ENCODE data around the gene RAPGEF4. TPM values are rescaled to one million over a fixed set of nuclear protein-coding genes. Genes with fewer than 3 reads are reported as not detected.

The RAPGEF4 gene
- polyA plus RNA-seq, 1 donor, result 9.4 TPM

DNA sequence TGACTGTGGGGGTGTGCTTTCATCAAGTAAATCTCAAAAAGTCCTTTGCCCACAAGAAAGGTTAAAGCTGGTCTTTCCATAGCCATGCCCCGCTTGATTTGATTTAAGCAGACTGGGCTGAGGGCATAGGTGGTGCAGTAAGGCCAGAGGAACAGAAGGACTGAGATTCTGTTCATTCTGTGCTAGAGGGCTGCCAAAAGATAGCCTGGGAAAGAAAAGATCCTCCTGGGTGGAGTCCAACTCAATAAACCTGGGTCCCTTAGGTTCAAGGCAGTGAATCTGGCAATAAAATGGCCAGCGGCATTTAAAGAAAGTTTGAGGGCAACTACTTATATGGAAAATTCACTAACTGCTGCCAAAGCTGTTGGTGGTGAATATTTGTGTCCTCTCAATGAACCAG is 280.8 kb downstream of the RAPGEF4 start:
- Histone ChIP-seq H3K4me3 (ENCODE audit: low read length) (no peak overlapping the region), H3K27ac (ENCODE audit: low read length) (no peak overlapping the region), H3K4me1 (ENCODE audit: control insufficient read depth, insufficient read depth, low read length) (no peaks in the 10 kb centered on the region), H3K36me3 (ENCODE audit: control insufficient read depth, insufficient read depth, low read length) (no peaks in the 10 kb centered on the region), H3K9me3 (ENCODE audit: control insufficient read depth, low read depth, low read length) (no peaks in the 10 kb centered on the region), H3K27me3 (ENCODE audit: control insufficient read depth, insufficient read depth, low read length) (no peaks in the 10 kb centered on the region)
- no CpG with 5 or more reads among the region's 2 CpGs for WGBS (ENCODE audit: insufficient coverage, low lambda C conversion rate)
- no peak for DNase-seq

DNA sequence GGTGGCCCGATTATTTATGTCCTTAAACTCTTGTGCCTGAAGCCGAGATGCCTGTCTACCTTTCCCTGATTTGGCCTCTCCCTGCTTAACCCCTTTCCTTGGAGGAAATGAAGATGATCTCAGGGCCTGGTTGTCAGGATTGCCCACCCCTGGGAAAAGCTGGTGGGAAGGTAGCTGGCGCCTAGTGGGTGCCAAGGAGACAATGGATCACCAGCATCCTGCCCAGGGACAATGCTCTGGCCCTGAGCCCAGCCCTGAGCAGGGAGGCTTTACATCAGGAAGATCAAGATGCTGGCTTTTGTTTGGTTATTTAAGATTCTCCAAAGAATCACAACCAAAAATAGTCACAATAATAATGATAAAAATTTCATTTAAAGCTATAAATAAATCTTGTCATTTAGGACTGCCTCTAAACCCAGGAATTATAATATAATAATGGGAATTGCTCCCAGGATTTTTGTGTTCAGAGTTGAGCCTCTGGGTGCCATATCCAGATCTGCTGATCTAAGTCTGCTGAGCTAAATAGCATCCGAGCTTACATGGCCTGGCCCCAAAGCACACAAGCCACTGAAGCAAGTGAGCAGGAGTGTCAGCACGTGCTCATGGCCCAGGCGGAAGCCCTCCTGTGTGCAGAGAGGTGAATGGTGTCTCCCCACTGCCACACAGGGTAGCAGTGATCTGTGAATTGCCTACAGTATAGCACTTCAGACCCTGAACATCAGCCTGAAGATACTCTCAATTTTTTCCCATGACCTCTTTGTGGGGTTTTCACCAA is 282.2 kb downstream of the RAPGEF4 start:
- no peak for DNase-seq
- Histone ChIP-seq H3K27me3 (ENCODE audit: control insufficient read depth, insufficient read depth, low read length) (no peaks in the 10 kb centered on the region), H3K27ac (ENCODE audit: low read length) (no peak overlapping the region), H3K4me3 (ENCODE audit: low read length) (no peak overlapping the region), H3K9me3 (ENCODE audit: control insufficient read depth, low read depth, low read length) (no peaks in the 10 kb centered on the region), H3K4me1 (ENCODE audit: control insufficient read depth, insufficient read depth, low read length) (no peaks in the 10 kb centered on the region), H3K36me3 (ENCODE audit: control insufficient read depth, insufficient read depth, low read length) (no peaks in the 10 kb centered on the region)
- WGBS (ENCODE audit: insufficient coverage, low lambda C conversion rate), result no CpG with 5 or more reads among the region's 6 CpGs

DNA sequence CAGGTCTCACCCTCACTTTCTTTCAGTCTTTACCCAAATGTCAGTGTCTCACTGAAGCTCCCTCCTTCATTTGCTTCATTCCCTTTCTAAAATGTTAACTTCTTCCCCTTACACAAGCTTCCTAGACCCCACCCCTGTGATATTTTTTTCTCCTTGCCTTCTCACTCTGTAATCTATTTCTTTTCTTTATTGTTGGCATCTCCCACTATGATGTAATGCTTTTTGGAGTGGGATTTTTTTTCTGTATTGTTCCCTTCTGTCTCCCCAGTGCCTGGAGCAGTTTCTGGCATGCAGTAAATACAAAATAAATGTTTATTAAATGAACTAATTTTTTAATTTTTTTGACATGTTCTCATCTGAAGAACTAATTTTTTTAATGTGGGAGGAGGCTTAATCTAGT is 284.1 kb downstream of the RAPGEF4 start:
- Histone ChIP-seq H3K4me3 (ENCODE audit: low read length) (no peak overlapping the region), H3K27ac (ENCODE audit: low read length) (no peak overlapping the region), H3K36me3 (ENCODE audit: control insufficient read depth, insufficient read depth, low read length) (no peaks in the 10 kb centered on the region), H3K9me3 (ENCODE audit: control insufficient read depth, low read depth, low read length) (no peaks in the 10 kb centered on the region), H3K27me3 (ENCODE audit: control insufficient read depth, insufficient read depth, low read length) (no peaks in the 10 kb centered on the region), H3K4me1 (ENCODE audit: control insufficient read depth, insufficient read depth, low read length) (no peaks in the 10 kb centered on the region)
- no peak for DNase-seq

DNA sequence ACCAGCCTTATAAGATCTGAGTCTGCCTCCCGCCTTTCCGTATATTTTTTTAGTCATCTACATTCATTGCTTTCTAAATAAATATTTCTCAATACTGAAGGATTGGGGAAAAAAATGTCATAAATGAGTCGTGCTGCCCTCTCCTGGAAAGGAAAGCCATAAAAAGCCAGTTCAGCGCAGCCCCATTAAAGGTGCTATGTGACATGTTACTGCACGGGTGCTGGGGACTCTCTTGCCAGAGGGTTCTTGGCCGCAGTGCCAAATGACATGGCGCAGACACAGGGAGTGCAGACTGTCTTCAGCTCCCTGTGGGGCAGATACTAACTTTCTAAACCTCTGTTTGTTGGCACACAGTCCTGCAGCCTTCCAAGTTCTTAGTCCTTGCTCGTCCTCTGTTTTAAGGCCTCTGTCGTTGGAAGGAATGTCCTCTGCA is 286.3 kb downstream of the RAPGEF4 start:
- Histone ChIP-seq H3K27ac (ENCODE audit: low read length) (no peak overlapping the region), H3K9me3 (ENCODE audit: control insufficient read depth, low read depth, low read length) (no peaks in the 10 kb centered on the region), H3K36me3 (ENCODE audit: control insufficient read depth, insufficient read depth, low read length) (no peaks in the 10 kb centered on the region), H3K4me1 (ENCODE audit: control insufficient read depth, insufficient read depth, low read length) (no peaks in the 10 kb centered on the region), H3K4me3 (ENCODE audit: low read length) (no peak overlapping the region), H3K27me3 (ENCODE audit: control insufficient read depth, insufficient read depth, low read length) (no peaks in the 10 kb centered on the region)
- no peak for DNase-seq
- whole genome bisulfite sequencing (ENCODE audit: insufficient coverage, low lambda C conversion rate), result 50% methylated on average over 2 of the region's 9 CpGs

DNA sequence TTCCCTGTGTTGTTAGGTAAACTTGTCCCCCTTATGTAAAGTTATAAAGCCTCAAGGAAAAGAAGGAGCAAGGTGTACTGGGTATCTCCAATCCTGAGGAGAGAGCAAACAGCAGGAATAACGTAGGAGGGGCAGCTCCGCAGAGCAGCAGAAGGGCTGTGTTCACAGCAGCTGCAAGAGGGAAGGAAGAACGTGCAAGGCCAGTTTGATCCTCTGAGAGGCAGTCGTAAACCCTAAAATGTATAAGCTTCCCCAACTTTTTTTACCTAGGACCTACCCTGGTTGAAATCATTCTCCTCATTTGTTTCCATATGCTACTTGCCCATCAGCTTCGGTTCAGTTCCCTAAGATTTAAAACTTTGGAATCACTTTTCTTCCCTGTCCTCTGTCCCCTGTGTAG is 288.1 kb downstream of the RAPGEF4 start:
- Histone ChIP-seq H3K27ac (ENCODE audit: low read length) (no peak overlapping the region), H3K4me1 (ENCODE audit: control insufficient read depth, insufficient read depth, low read length) (peaks cover 10% of the 10 kb centered on the region), H3K36me3 (ENCODE audit: control insufficient read depth, insufficient read depth, low read length) (no peaks in the 10 kb centered on the region), H3K9me3 (ENCODE audit: control insufficient read depth, low read depth, low read length) (no peaks in the 10 kb centered on the region), H3K4me3 (ENCODE audit: low read length) (no peak overlapping the region), H3K27me3 (ENCODE audit: control insufficient read depth, insufficient read depth, low read length) (no peaks in the 10 kb centered on the region)
- no peak for DNase-seq
- WGBS (ENCODE audit: insufficient coverage, low lambda C conversion rate), result no CpG with 5 or more reads among the region's 5 CpGs

DNA sequence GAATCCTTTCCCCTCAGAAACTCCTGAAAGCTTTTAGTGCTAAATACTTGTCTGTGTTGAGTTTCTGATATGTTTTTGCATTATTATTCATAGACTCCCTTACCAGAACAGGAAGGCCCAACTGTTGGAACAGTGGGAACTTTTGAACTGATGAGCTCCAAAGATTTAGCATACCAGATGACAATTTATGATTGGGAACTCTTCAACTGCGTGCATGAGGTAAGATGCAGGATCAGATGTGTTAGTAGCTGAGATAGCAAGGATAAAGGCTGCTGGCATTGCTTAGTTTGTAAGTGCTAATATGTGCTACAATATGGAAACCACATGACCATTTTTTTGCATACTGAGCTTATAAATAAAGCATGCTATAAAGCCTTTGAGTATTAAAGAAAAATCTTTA is 290.8 kb downstream of the RAPGEF4 start:
- H3K27ac ChIP-seq (ENCODE audit: low read length), result no peak overlapping the region

DNA sequence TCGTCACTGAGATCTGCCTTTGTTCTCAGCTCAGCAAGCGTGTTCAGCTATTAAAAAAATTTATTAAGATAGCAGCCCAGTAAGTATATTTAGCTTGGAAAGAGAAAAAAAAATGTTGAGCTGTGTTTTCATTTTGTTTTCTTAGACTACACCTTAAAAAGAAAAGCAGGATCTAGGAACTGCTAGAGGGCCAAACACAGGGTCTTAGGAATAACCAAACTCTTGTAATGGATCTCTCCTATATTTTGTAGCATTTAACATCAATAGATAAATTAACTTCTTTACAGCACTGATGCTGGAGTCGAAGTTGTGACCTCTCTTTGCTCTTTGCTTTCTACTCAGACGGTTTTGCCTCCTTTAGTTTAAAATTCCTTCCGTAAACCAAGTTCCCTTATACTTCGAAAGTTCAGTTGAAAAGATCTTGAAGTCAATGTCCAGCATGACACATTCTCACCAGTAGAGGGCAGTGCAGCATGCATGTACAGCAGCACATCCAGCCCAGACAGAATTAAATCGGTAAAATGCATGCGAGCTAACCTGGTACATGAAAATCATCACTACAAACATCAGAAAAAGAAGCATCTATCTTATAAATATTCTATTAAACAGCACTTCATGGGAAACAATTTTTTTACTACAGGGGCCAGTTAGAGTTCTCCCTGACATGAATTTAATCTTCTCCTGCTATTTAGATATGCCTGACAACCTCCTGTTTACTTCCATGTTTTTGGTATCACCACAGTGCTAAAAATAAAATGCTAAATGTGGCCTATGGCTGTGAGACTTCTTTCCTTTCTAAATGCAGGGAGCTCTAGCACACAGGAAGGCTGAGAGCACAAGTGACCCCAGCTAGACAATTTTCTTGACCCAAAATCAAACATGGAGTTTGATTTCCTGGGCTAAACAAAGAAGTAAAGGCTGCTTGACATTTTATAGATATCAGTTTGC is 291.8 kb downstream of the RAPGEF4 start:
- peak overlapping the region; percentile 22 for H3K27ac ChIP-seq (ENCODE audit: low read length)

More for the DNA sequence above, 290.8 kb downstream of the RAPGEF4 start:
- no peaks in the 10 kb centered on the region for H3K27me3 ChIP-seq (ENCODE audit: control insufficient read depth, insufficient read depth, low read length)
- no peak for DNase-seq
- no peaks in the 10 kb centered on the region for H3K36me3 ChIP-seq (ENCODE audit: control insufficient read depth, insufficient read depth, low read length)
- no peak overlapping the region for H3K4me3 ChIP-seq (ENCODE audit: low read length)
- peaks cover 15% of the 10 kb centered on the region for H3K4me1 ChIP-seq (ENCODE audit: control insufficient read depth, insufficient read depth, low read length)
- no peaks in the 10 kb centered on the region for H3K9me3 ChIP-seq (ENCODE audit: control insufficient read depth, low read depth, low read length)
- WGBS (ENCODE audit: insufficient coverage, low lambda C conversion rate), result no CpG with 5 or more reads among the region's 1 CpG

DNA sequence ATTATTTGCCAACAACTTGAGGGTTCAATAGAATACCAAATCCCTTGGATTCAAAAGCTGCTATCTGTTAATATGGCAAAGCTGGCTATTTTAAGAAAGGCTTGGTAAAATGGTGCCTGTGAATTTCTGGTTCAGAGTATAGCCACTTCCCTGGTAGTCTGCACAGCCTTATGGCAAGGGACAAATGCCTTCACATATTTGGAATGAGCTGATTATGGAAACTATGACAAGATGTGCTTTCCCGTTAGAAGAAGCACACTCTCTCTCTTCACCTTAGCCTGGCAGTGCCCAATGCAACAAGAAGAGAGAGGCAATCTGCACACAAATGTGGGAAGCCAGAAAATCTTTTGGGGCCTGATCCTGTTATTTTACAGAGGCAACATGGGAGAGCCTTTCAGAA is 292.5 kb downstream of the RAPGEF4 start:
- no peaks in the 10 kb centered on the region for H3K36me3 ChIP-seq (ENCODE audit: control insufficient read depth, insufficient read depth, low read length)
- WGBS (ENCODE audit: insufficient coverage, low lambda C conversion rate), result no CpG with 5 or more reads among the region's 1 CpG

More for the DNA sequence above, 291.8 kb downstream of the RAPGEF4 start:
- 45% methylated on average over 3 of the region's 8 CpGs for WGBS (ENCODE audit: insufficient coverage, low lambda C conversion rate)
- Histone ChIP-seq H3K9me3 (ENCODE audit: control insufficient read depth, low read depth, low read length) (no peaks in the 10 kb centered on the region), H3K4me1 (ENCODE audit: control insufficient read depth, insufficient read depth, low read length) (peaks cover 15% of the 10 kb centered on the region), H3K27me3 (ENCODE audit: control insufficient read depth, insufficient read depth, low read length) (no peaks in the 10 kb centered on the region), H3K4me3 (ENCODE audit: low read length) (no peak overlapping the region), H3K36me3 (ENCODE audit: control insufficient read depth, insufficient read depth, low read length) (no peaks in the 10 kb centered on the region)
- peak; percentile 77 to 81 for DNase-seq

DNA sequence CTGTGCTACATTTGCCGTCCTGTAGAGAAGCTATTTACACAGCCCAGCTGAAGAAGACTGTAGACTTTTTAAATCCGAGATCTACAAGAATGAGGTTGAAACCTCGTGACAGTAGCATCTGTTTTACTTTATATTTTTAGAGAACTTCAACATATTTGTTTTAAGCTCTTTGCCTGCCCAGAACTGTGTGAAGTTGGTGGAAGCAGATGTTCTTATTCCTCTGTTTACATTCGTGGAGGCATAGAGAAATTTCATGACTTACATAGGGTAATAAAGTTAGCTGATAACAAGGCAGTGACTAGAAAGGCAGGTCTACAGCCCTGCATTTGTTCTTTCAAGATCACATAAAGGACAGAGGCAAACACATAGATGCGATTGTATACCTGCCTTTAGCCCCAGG is 293.0 kb downstream of the RAPGEF4 start:
- peak overlapping the region; percentile 22 for H3K27ac ChIP-seq (ENCODE audit: low read length)
- DNase-seq, result peak; percentile 42 to 80
- WGBS (ENCODE audit: insufficient coverage, low lambda C conversion rate), result 16% methylated on average over 2 of the region's 5 CpGs

More for the DNA sequence above, 292.5 kb downstream of the RAPGEF4 start:
- Histone ChIP-seq H3K27ac (ENCODE audit: low read length) (peak overlapping the region; percentile 22), H3K9me3 (ENCODE audit: control insufficient read depth, low read depth, low read length) (no peaks in the 10 kb centered on the region), H3K4me3 (ENCODE audit: low read length) (no peak overlapping the region), H3K27me3 (ENCODE audit: control insufficient read depth, insufficient read depth, low read length) (no peaks in the 10 kb centered on the region), H3K4me1 (ENCODE audit: control insufficient read depth, insufficient read depth, low read length) (peaks cover 15% of the 10 kb centered on the region)
- DNase-seq, result no peak

DNA sequence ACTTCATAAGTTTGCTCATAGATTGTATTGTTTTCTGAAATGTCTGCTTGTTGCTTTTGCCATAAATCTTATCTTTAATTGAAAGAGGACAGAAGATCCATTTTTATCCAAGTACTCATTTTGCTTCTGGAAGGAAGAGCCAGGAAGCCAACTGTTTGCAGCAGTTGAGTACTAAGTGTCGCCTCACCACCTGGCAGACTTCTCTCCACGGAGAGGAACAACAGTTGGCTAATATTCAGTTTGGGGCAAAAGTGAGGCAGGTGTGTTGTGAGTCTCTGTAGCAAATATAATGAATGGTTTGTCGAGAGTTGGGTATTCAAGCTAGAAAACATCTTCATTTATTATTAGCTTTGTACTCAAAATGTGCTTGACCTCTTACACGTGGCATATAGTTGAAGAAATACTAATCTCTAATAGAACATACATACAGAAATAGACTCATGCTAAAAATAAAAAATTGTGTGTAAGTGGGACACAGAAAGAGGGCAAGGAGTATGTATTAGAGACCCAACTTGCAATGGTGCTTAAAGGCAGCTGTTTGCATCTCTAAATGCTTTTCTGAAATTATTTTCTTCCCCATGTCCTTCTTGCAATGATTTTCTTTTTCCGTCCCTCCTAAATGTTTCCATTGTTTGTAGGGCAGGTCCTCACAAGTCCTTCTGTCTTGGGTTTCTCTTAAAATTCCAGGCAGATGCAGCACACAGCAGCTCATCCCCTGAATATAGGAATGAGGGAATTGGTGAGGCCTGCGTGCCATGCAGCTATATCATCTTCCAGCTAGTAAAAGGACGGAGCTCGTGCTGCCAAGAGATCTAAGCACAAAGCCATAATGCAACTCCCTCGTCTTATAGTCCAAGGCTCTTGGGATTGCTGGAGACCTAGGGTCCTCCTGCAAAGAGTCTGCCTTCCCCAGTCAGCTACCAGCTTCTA is 295.2 kb downstream of the RAPGEF4 start:
- WGBS (ENCODE audit: insufficient coverage, low lambda C conversion rate), result 88% methylated on average over 3 of the region's 9 CpGs
- Histone ChIP-seq H3K36me3 (ENCODE audit: control insufficient read depth, insufficient read depth, low read length) (no peaks in the 10 kb centered on the region), H3K4me3 (ENCODE audit: low read length) (no peak overlapping the region), H3K27ac (ENCODE audit: low read length) (no peak overlapping the region), H3K9me3 (ENCODE audit: control insufficient read depth, low read depth, low read length) (no peaks in the 10 kb centered on the region), H3K4me1 (ENCODE audit: control insufficient read depth, insufficient read depth, low read length) (peaks cover 15% of the 10 kb centered on the region), H3K27me3 (ENCODE audit: control insufficient read depth, insufficient read depth, low read length) (no peaks in the 10 kb centered on the region)
- no peak for DNase-seq

More for the DNA sequence above, 293.0 kb downstream of the RAPGEF4 start:
- no peaks in the 10 kb centered on the region for H3K27me3 ChIP-seq (ENCODE audit: control insufficient read depth, insufficient read depth, low read length)
- no peaks in the 10 kb centered on the region for H3K36me3 ChIP-seq (ENCODE audit: control insufficient read depth, insufficient read depth, low read length)
- H3K4me3 ChIP-seq (ENCODE audit: low read length), result no peak overlapping the region
- peaks cover 15% of the 10 kb centered on the region for H3K4me1 ChIP-seq (ENCODE audit: control insufficient read depth, insufficient read depth, low read length)
- H3K9me3 ChIP-seq (ENCODE audit: control insufficient read depth, low read depth, low read length), result no peaks in the 10 kb centered on the region
